Skeletal muscle satellite cell (primary cell): ENCODE data around the gene ARHGEF25.

Experiments
- H3K27me3 ChIP-seq: 2 replicates; pipeline ENCODE4 v1.7.0; 2013; ENCODE audit warnings: low read length; ENCODE audit not compliant: control insufficient read depth, insufficient read depth
- H3K36me3 ChIP-seq: 2 replicates; pipeline ENCODE4 v1.7.0; 2013; ENCODE audit warnings: mild to moderate bottlenecking, control low read depth, low read length; ENCODE audit not compliant: insufficient read depth
- H3K4me1 ChIP-seq: 2 replicates; pipeline ENCODE4 v1.7.0; 2013; ENCODE audit warnings: low read length; ENCODE audit not compliant: control insufficient read depth, insufficient read depth
- H3K4me2 ChIP-seq: 2 replicates; pipeline ENCODE4 v1.7.0; 2013; ENCODE audit warnings: mild to moderate bottlenecking, low read length
- H3K4me3 ChIP-seq: 2 replicates; pipeline ENCODE4 v1.7.0; 2013; ENCODE audit warnings: low read length
- H3K9ac ChIP-seq: 2 replicates; pipeline ENCODE4 v1.7.0; 2013; ENCODE audit warnings: mild to moderate bottlenecking, low read depth, low read length, moderate library complexity
- H3K9me3 ChIP-seq: replicated peaks from 2 replicates; pipeline ENCODE4 v1.7.0; 2013; ENCODE audit warnings: mild to moderate bottlenecking, control low read depth, low read length

ARHGEF25 gene

DNA sequence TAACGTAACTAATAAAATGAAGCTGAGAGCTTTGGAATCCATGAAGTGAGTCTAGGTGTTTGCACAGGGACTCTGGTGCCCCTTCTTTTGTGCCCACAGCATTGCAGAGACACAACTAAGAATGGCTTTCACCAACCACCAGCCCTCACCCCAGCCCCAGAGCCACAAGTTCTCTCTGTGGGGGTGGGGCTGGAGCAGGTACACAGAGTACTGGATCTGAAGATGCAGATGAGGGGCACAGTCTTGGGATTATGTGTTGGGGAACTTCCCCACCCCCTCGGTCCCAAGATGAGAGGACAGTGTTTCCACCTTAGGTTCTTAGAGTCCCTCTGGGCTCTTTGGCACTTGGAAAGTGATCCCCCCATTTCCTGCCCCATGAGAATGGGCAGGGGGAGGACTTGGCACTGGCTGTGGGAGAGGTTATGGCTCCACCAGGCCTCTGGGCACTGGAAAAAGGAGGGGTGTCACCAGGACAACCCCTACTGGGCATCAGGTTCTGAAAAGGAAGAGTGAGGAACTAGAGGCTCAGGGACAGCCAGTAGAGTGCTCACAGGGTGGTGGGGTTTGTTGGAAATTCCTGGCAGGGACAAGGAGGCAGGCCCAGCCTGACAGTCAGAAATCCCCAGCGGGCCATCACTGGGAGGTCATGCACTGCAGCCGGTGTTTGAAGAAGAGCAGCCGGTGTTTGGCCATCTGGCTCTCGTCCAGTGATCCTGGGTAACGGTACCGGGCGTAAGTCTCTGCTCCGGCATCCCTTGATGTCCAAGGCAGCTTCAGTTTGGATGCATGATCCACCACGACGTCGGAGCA lies 15.1 kb downstream of the ARHGEF25 start:
- Histone ChIP-seq H3K4me1 (peaks cover 4% of the 10 kb centered on the region), H3K9ac (no peak overlapping the region), H3K27me3 (peaks cover 75% of the 10 kb centered on the region), H3K4me2 (no peak overlapping the region), H3K4me3 (no peak overlapping the region), H3K36me3 (no peaks in the 10 kb centered on the region), H3K9me3 (no peaks in the 10 kb centered on the region)

- H3K27me3 ChIP-seq = peaks cover 75% of the 10 kb centered on the region
- no peaks in the 10 kb centered on the region for H3K9me3 ChIP-seq
- no peaks in the 10 kb centered on the region for H3K36me3 ChIP-seq
- no peak overlapping the region for H3K9ac ChIP-seq
- no peak overlapping the region for H3K4me2 ChIP-seq
- no peak overlapping the region for H3K4me3 ChIP-seq
- no peaks in the 10 kb centered on the region for H3K4me1 ChIP-seq
Observed at GRCh38 chr12:57626921-57627445, 15.7 kb downstream of the ARHGEF25 start.

- peaks cover 72% of the 10 kb centered on the region for H3K27me3 ChIP-seq
- no peak overlapping the region for H3K4me2 ChIP-seq
- no peak overlapping the region for H3K4me3 ChIP-seq
- H3K4me1 ChIP-seq = peaks cover 4% of the 10 kb centered on the region
- no peaks in the 10 kb centered on the region for H3K9me3 ChIP-seq
- no peaks in the 10 kb centered on the region for H3K36me3 ChIP-seq
- no peak overlapping the region for H3K9ac ChIP-seq
Observed at GRCh38 chr12:57627501-57628279, 16.5 kb downstream of the ARHGEF25 start.

DNA sequence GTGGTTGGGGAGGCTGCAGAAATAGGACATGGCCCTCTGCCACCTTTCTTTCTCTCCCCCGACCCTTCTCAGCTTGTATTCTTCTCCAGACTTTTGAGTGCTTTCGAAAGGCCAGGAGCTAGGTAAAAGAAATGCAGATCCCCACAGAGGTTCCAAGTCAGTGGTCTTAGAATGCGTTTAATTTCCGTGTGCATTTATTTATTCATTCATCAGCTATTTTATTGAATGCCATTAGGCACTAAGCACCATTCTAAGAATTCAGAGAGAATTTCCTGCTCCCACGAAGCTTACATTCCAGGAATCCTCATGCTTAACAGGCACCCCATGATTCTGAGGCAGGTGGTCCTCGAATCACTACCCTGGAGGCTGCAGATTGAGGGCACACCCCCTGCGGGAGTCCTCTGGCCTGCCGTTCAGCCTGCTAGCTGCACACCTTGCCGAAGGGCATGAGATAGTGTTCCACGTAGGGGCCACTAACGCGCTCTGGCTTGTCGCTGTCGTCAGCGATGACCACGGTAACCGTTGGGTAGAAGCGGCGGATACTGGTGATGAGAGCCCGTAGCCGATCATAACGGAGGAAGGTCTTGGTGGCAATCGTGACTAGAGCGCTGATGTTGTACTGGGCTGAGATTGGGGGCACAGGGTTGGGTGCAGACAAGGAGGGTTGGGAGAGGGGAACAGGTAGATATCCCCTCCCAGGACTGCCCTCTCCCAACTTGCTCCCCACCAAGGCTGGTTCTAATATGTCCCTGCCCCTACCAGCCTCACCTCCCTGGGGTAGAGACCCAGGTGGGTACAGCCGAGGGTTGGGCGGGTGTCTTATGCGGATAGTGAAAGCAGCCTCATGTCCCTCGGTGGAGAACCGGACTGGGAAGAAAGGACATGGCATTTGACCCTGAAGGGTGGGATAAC lies 17.3 kb downstream of the ARHGEF25 start:
- no peak overlapping the region for H3K4me3 ChIP-seq
- H3K9ac ChIP-seq = no peak overlapping the region
- no peaks in the 10 kb centered on the region for H3K36me3 ChIP-seq
- no peak overlapping the region for H3K4me2 ChIP-seq
- no peaks in the 10 kb centered on the region for H3K9me3 ChIP-seq
- H3K4me1 ChIP-seq = peaks cover 9% of the 10 kb centered on the region
- peaks cover 68% of the 10 kb centered on the region for H3K27me3 ChIP-seq

GRCh38 chr12:57629897-57630471 lies 18.7 kb downstream of the ARHGEF25 start:
- peaks cover 9% of the 10 kb centered on the region for H3K4me1 ChIP-seq
- no peaks in the 10 kb centered on the region for H3K9me3 ChIP-seq
- H3K4me3 ChIP-seq = no peak overlapping the region
- H3K36me3 ChIP-seq = no peaks in the 10 kb centered on the region
- no peak overlapping the region for H3K4me2 ChIP-seq
- no peak overlapping the region for H3K9ac ChIP-seq
- peaks cover 54% of the 10 kb centered on the region for H3K27me3 ChIP-seq

DNA sequence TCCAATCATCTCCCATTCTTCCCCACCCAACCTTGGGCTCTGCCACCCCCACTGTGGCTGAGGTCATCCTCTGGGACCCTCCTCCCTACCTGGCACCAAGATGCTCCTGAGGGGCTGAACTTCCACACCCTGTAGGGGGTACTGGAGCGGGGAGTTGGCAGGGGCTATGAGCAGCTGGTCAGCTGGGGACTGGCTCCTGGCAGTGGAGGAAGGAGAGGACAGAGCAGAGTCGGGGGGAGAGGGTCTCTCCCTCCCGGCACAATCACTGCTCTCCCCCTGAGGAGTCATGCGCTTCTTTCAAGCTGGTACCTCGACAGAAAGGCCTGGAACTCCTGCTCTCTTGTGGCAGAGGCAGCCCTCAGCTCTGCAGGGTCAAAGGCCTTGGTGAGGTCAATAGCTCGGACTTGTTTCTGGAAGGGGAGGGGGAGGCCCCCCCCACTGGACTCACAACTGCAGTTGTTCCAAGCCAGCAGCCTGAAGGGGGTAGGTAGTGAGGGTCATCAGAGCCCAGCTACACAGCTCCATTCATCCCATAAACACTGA lies 19.7 kb downstream of the ARHGEF25 start:
- Histone ChIP-seq H3K4me1 (peaks cover 9% of the 10 kb centered on the region), H3K27me3 (peaks cover 45% of the 10 kb centered on the region), H3K9ac (no peak overlapping the region), H3K36me3 (no peaks in the 10 kb centered on the region), H3K9me3 (no peaks in the 10 kb centered on the region), H3K4me2 (no peak overlapping the region), H3K4me3 (no peak overlapping the region)

GRCh38 chr12:57631566-57632072 lies 20.4 kb downstream of the ARHGEF25 start:
- H3K36me3 ChIP-seq = no peaks in the 10 kb centered on the region
- peaks cover 38% of the 10 kb centered on the region for H3K27me3 ChIP-seq
- peak overlapping the region; percentile 98 for H3K4me2 ChIP-seq
- H3K9me3 ChIP-seq = no peaks in the 10 kb centered on the region
- H3K4me1 ChIP-seq = peaks cover 9% of the 10 kb centered on the region
- no peak overlapping the region for H3K9ac ChIP-seq
- H3K4me3 ChIP-seq = peak overlapping the region; percentile 73

- Histone ChIP-seq H3K4me2 (peak overlapping the region; percentile 98), H3K9ac (peak overlapping the region; percentile 62), H3K4me3 (peak overlapping the region; percentile 73), H3K36me3 (no peaks in the 10 kb centered on the region), H3K9me3 (no peaks in the 10 kb centered on the region), H3K4me1 (peaks cover 9% of the 10 kb centered on the region), H3K27me3 (peaks cover 34% of the 10 kb centered on the region)
Observed at GRCh38 chr12:57632073-57632957, 21.1 kb downstream of the ARHGEF25 start.

- Histone ChIP-seq H3K9ac (peak within 1 kb of the TSS; percentile 62), H3K4me1 (peaks cover 9% of the 10 kb centered on the region), H3K4me2 (peak within 1 kb of the TSS; percentile 98), H3K4me3 (peak within 1 kb of the TSS; percentile 73), H3K36me3 (no peaks in the 10 kb centered on the region), H3K9me3 (no peaks in the 10 kb centered on the region), H3K27me3 (peaks cover 29% of the 10 kb centered on the region)
Observed at GRCh38 chr12:57632958-57633840, 22.0 kb downstream of the ARHGEF25 start, which contains the start of gene B4GALNT1. Gene B4GALNT1 (minus strand): TSS chr12:57633201. CDS start chr12:57632132, 1,069 bp downstream.
